Body of pancreas (tissue), 4 donors: ENCODE measurements around the gene ABCC4. TPM values are rescaled to one million over a fixed set of nuclear protein-coding genes. Genes with fewer than 3 reads are reported as not detected.

ENCODE experiments used
- ATAC-seq: fragments of 150-250 bp; one replicate; pipeline ENCODE4 v1.9.1; 2016
- DNase-seq, 4 donors: peaks; one replicate each; pipeline ENCODE4 v3.0.0-alpha.2; 2019
- H3K27ac ChIP-seq, 4 donors: fragments of 200-600 bp; sonication (generic); 1 replicate in 3 of 4; 2 replicates in 1 of 4; pipeline versions ENCODE4 v1.5.1 to v1.6.1; 2016 to 2019; ENCODE audit warnings: mild to moderate bottlenecking in 1 of 4, mixed read lengths in 1 of 4, moderate library complexity in 1 of 4
- H3K27me3 ChIP-seq, 2 donors: fragments of 200-600 bp; sonication (generic); one replicate each; pipeline ENCODE4 v1.6.0; 2016; ENCODE audit warnings: mild to moderate bottlenecking in 1 of 2
- H3K36me3 ChIP-seq, 2 donors: fragments of 200-600 bp; sonication (generic); replicated peaks in 1 of 2; 2 replicates each; pipeline ENCODE4 v1.5.1; 2016; ENCODE audit warnings: low read depth in 2 of 2; ENCODE audit not compliant: insufficient read depth in 1 of 2
- H3K4me1 ChIP-seq: fragments of 200-600 bp; sonication (generic); one replicate; pipeline ENCODE4 v1.6.0; 2016
- H3K4me3 ChIP-seq, 2 donors: fragments of 200-600 bp; sonication (generic); 1 replicate in 1 of 2; 2 replicates in 1 of 2; pipeline ENCODE4 v1.5.1; 2016 to 2019
- H3K9me3 ChIP-seq, 3 donors: fragments of 200-600 bp; sonication (generic); 1 replicate in 2 of 3; 2 replicates in 1 of 3; pipeline ENCODE4 v1.5.1; 2016
- CTCF ChIP-seq, 7 experiments: fragments of 450-650 bp in 4 of 7; fragments of 200-600 bp in 3 of 7; sonication (generic) in 3 of 7; IDR thresholded peaks; one replicate each; pipeline ENCODE4 v1.5.1; 2016 to 2019; ENCODE audit warnings: antibody characterized with exemption in 7 of 7
- POLR2A ChIP-seq, 3 donors: fragments of 450-650 bp; IDR thresholded peaks; one replicate each; pipeline ENCODE4 v1.6.1; 2016; ENCODE audit warnings: antibody characterized with exemption in 3 of 3, mild to moderate bottlenecking in 2 of 3
- WGBS, 2 donors: methylation state at CpG; one replicate each; pipeline ENCODE4 v1.1.5; 2017; 5-methylcytosine and 5-hydroxymethylcytosine counted together
- intact Hi-C: fragments of 100-400 bp; cut with DNase I; formaldehyde crosslinking; loops from one replicate; pipeline ENCODE4 v1.15.1; 2023
- total RNA-seq, 2 donors: library from RNA; depleted of rRNA; stranded (reverse); fragments of >200 nt; gene quantifications; one replicate each; pipeline ENCODE4 v1.1.0, GENCODE V29; 2016

Gene ABCC4
- total RNA-seq, 2 donors from 2014 or later = 5.4 to 6.6 TPM

GRCh38 chr13:95298971-95299621, 2.2 kb downstream of the ABCC4 start:
- no peak for DNase-seq
- TF ChIP-seq CTCF (IDR thresholded peaks at IDR 0.05) (no peak), POLR2A (IDR thresholded peaks at IDR 0.05) (no peak)
- WGBS, 2 donors = 89 to 91% methylated on average over 11 of the region's 11 CpGs
- Histone ChIP-seq H3K9me3 (no peaks in the 10 kb centered on the region), H3K27me3 (no peaks in the 10 kb centered on the region), H3K4me1 (peaks cover 37% of the 10 kb centered on the region), H3K27ac (peak overlapping the region in 1 of 4 donors; percentile 13), H3K36me3 (no peaks in the 10 kb centered on the region), H3K4me3 (no peak overlapping the region)
- intact Hi-C loops = loop anchor here (10.0 kb wide), 1 partner anchor 104 kb away; no protein-coding TSS in a partner anchor
- no peak for ATAC-seq

- H3K4me3 ChIP-seq = no peak overlapping the region
- intact Hi-C loops = loop anchor here (10.0 kb wide), 1 partner anchor 104 kb away; no protein-coding TSS in a partner anchor
- peak overlapping the region in 3 of 4 donors; percentile 66 to 79 (median 67) for H3K27ac ChIP-seq
- TF ChIP-seq CTCF (IDR thresholded peaks at IDR 0.05) (no peak), POLR2A (IDR thresholded peaks at IDR 0.05) (no peak)
- WGBS, 2 donors = 93 to 94% methylated on average over 5 to 8 of the region's 8 CpGs
- ATAC-seq (no peak), DNase-seq (no peak)
- H3K9me3 ChIP-seq = no peaks in the 10 kb centered on the region
- no peaks in the 10 kb centered on the region for H3K27me3 ChIP-seq
- no peaks in the 10 kb centered on the region for H3K36me3 ChIP-seq
- peaks cover 37% of the 10 kb centered on the region for H3K4me1 ChIP-seq
Observed at GRCh38 chr13:95298169-95298965, 2.9 kb downstream of the ABCC4 start.

- no peak overlapping the region for H3K4me3 ChIP-seq
- H3K36me3 ChIP-seq = no peaks in the 10 kb centered on the region
- no peaks in the 10 kb centered on the region for H3K9me3 ChIP-seq
- H3K27me3 ChIP-seq = no peaks in the 10 kb centered on the region
- WGBS, 2 donors = 9 to 21% methylated on average over 3 to 4 of the region's 4 CpGs
- TF ChIP-seq CTCF (IDR thresholded peaks at IDR 0.05) (peak; percentile 30 to 80 (median 66)), POLR2A (IDR thresholded peaks at IDR 0.05) (no peak)
- intact Hi-C loops = loop anchor here (10.0 kb wide), 1 partner anchor 102 kb away; no protein-coding TSS in a partner anchor
- H3K4me1 ChIP-seq = peaks cover 29% of the 10 kb centered on the region
- ATAC-seq (peak; percentile 63), DNase-seq (peak; percentile 66 to 79 (median 71))
- peak overlapping the region in 2 of 4 donors; percentile 66 to 67 for H3K27ac ChIP-seq
Observed at GRCh38 chr13:95296326-95296925, 4.8 kb downstream of the ABCC4 start.

GRCh38 chr13:95295026-95295425, 6.2 kb downstream of the ABCC4 start:
- DNase-seq (no peak), ATAC-seq (no peak)
- H3K4me1 ChIP-seq = peaks cover 24% of the 10 kb centered on the region
- intact Hi-C loops = loop anchor here (10.0 kb wide), 1 partner anchor 100 kb away; no protein-coding TSS in a partner anchor
- H3K36me3 ChIP-seq = no peaks in the 10 kb centered on the region
- no peaks in the 10 kb centered on the region for H3K9me3 ChIP-seq
- TF ChIP-seq POLR2A (IDR thresholded peaks at IDR 0.05) (no peak), CTCF (IDR thresholded peaks at IDR 0.05) (no peak)
- no peak overlapping the region for H3K27ac ChIP-seq
- H3K27me3 ChIP-seq = no peaks in the 10 kb centered on the region
- no peak overlapping the region for H3K4me3 ChIP-seq
- 90 to 95% methylated on average over 8 of the region's 8 CpGs for WGBS, 2 donors
